ENCODE data around the gene RAP1GAP2.

RAP1GAP2 gene

GRCh38 chr17:3012926-3013581 is 216.8 kb downstream of the RAP1GAP2 start:
- Mint-ChIP-seq H3K9me3 (no peaks in the 10 kb centered on the region), H3K4me1 (no peaks in the 10 kb centered on the region), H3K27me3 (no peaks in the 10 kb centered on the region), H3K27ac (no peak overlapping the region), H3K4me3 (no peak overlapping the region), H3K36me3 (peaks cover 2% of the 10 kb centered on the region)
- CTCF ChIA-PET = interaction anchor here (0.7 to 2.4 kb wide), 9 partner anchors 9 to 227 kb away, joined by 3 to 27 read pairs (median 4); no protein-coding TSS in a partner anchor
- DNase-seq = peak; percentile 66

- H3K27ac Mint-ChIP-seq = no peak overlapping the region
- DNase-seq = no peak
- H3K4me3 Mint-ChIP-seq = no peak overlapping the region
- no peaks in the 10 kb centered on the region for H3K9me3 Mint-ChIP-seq
- peaks cover 10% of the 10 kb centered on the region for H3K36me3 Mint-ChIP-seq
- H3K4me1 Mint-ChIP-seq = no peaks in the 10 kb centered on the region
- CTCF ChIA-PET = interaction anchor here (0.8 kb wide), 1 partner anchor 229 kb away, joined by 3 read pairs; no protein-coding TSS in a partner anchor
- no peaks in the 10 kb centered on the region for H3K27me3 Mint-ChIP-seq
Measured at GRCh38 chr17:3015890-3016289, 219.7 kb downstream of the RAP1GAP2 start.

- DNase-seq = no peak
- H3K9me3 Mint-ChIP-seq = peaks cover 14% of the 10 kb centered on the region
- CTCF ChIA-PET = no interaction called here
- no peaks in the 10 kb centered on the region for H3K4me1 Mint-ChIP-seq
- no peaks in the 10 kb centered on the region for H3K27me3 Mint-ChIP-seq
- H3K36me3 Mint-ChIP-seq = peaks cover 30% of the 10 kb centered on the region
- no peak overlapping the region for H3K4me3 Mint-ChIP-seq
- no peak overlapping the region for H3K27ac Mint-ChIP-seq
Measured at GRCh38 chr17:3017936-3018335, 221.7 kb downstream of the RAP1GAP2 start.

GRCh38 chr17:3019761-3020160 is 223.5 kb downstream of the RAP1GAP2 start:
- H3K27me3 Mint-ChIP-seq = no peaks in the 10 kb centered on the region
- no peak overlapping the region for H3K4me3 Mint-ChIP-seq
- no peak overlapping the region for H3K27ac Mint-ChIP-seq
- no peak for DNase-seq
- CTCF ChIA-PET = no interaction called here
- H3K9me3 Mint-ChIP-seq = peaks cover 24% of the 10 kb centered on the region
- H3K4me1 Mint-ChIP-seq = no peaks in the 10 kb centered on the region
- H3K36me3 Mint-ChIP-seq = peaks cover 42% of the 10 kb centered on the region

- H3K9me3 Mint-ChIP-seq = peaks cover 24% of the 10 kb centered on the region
- H3K4me3 Mint-ChIP-seq = no peak overlapping the region
- DNase-seq = no peak
- no peaks in the 10 kb centered on the region for H3K4me1 Mint-ChIP-seq
- CTCF ChIA-PET = no interaction called here
- H3K27ac Mint-ChIP-seq = no peak overlapping the region
- H3K27me3 Mint-ChIP-seq = no peaks in the 10 kb centered on the region
- H3K36me3 Mint-ChIP-seq = peaks cover 42% of the 10 kb centered on the region
Measured at GRCh38 chr17:3020381-3020780, 224.1 kb downstream of the RAP1GAP2 start.

GRCh38 chr17:3022197-3022596 is 226.0 kb downstream of the RAP1GAP2 start:
- H3K4me1 Mint-ChIP-seq = no peaks in the 10 kb centered on the region
- CTCF ChIA-PET = no interaction called here
- H3K9me3 Mint-ChIP-seq = peaks cover 24% of the 10 kb centered on the region
- DNase-seq = no peak
- no peak overlapping the region for H3K4me3 Mint-ChIP-seq
- H3K27ac Mint-ChIP-seq = no peak overlapping the region
- peaks cover 42% of the 10 kb centered on the region for H3K36me3 Mint-ChIP-seq
- no peaks in the 10 kb centered on the region for H3K27me3 Mint-ChIP-seq

GRCh38 chr17:3024346-3024745 is 228.1 kb downstream of the RAP1GAP2 start:
- Mint-ChIP-seq H3K4me1 (no peaks in the 10 kb centered on the region), H3K27ac (no peak overlapping the region)

GRCh38 chr17:3025421-3026124 is 229.3 kb downstream of the RAP1GAP2 start:
- no peaks in the 10 kb centered on the region for H3K4me1 Mint-ChIP-seq
- DNase-seq = no peak
- CTCF ChIA-PET = no interaction called here
- no peaks in the 10 kb centered on the region for H3K27me3 Mint-ChIP-seq
- peaks cover 34% of the 10 kb centered on the region for H3K36me3 Mint-ChIP-seq
- H3K27ac Mint-ChIP-seq = no peak overlapping the region
- H3K4me3 Mint-ChIP-seq = no peak overlapping the region
- peaks cover 24% of the 10 kb centered on the region for H3K9me3 Mint-ChIP-seq

More at GRCh38 chr17:3024346-3024745, 228.1 kb downstream of the RAP1GAP2 start:
- H3K4me3 Mint-ChIP-seq = no peak overlapping the region
- DNase-seq = no peak
- H3K9me3 Mint-ChIP-seq = peaks cover 24% of the 10 kb centered on the region
- peaks cover 42% of the 10 kb centered on the region for H3K36me3 Mint-ChIP-seq
- H3K27me3 Mint-ChIP-seq = no peaks in the 10 kb centered on the region
- CTCF ChIA-PET = no interaction called here

- no peak for DNase-seq
- Mint-ChIP-seq H3K9me3 (peaks cover 24% of the 10 kb centered on the region), H3K27ac (no peak overlapping the region), H3K4me3 (no peak overlapping the region), H3K4me1 (no peaks in the 10 kb centered on the region), H3K36me3 (peaks cover 28% of the 10 kb centered on the region), H3K27me3 (no peaks in the 10 kb centered on the region)
- CTCF ChIA-PET = no interaction called here
Measured at GRCh38 chr17:3026125-3026855, 230.1 kb downstream of the RAP1GAP2 start.

GRCh38 chr17:3026856-3027751 is 230.9 kb downstream of the RAP1GAP2 start:
- CTCF ChIA-PET = no interaction called here
- DNase-seq = no peak
- Mint-ChIP-seq H3K27me3 (no peaks in the 10 kb centered on the region), H3K4me3 (no peak overlapping the region), H3K9me3 (peaks cover 19% of the 10 kb centered on the region), H3K27ac (no peak overlapping the region), H3K4me1 (no peaks in the 10 kb centered on the region), H3K36me3 (peaks cover 20% of the 10 kb centered on the region)

- CTCF ChIA-PET = no interaction called here
- Mint-ChIP-seq H3K4me1 (no peaks in the 10 kb centered on the region), H3K4me3 (no peak overlapping the region), H3K27ac (no peak overlapping the region), H3K9me3 (peaks cover 10% of the 10 kb centered on the region), H3K36me3 (peaks cover 11% of the 10 kb centered on the region), H3K27me3 (no peaks in the 10 kb centered on the region)
- DNase-seq = no peak
Measured at GRCh38 chr17:3027786-3028532, 231.7 kb downstream of the RAP1GAP2 start.

- H3K36me3 Mint-ChIP-seq = peaks cover 2% of the 10 kb centered on the region
Measured at GRCh38 chr17:3029213-3029913, 233.1 kb downstream of the RAP1GAP2 start.

GRCh38 chr17:3030096-3030495 is 233.9 kb downstream of the RAP1GAP2 start:
- Mint-ChIP-seq H3K27me3 (no peaks in the 10 kb centered on the region), H3K36me3 (no peaks in the 10 kb centered on the region), H3K4me1 (no peaks in the 10 kb centered on the region), H3K9me3 (no peaks in the 10 kb centered on the region), H3K27ac (no peak overlapping the region), H3K4me3 (no peak overlapping the region)
- CTCF ChIA-PET = interaction anchor here (1.2 kb wide), 1 partner anchor 17 kb away, joined by 3 read pairs; no protein-coding TSS in a partner anchor
- no peak for DNase-seq

More at GRCh38 chr17:3029213-3029913, 233.1 kb downstream of the RAP1GAP2 start:
- CTCF ChIA-PET = no interaction called here
- Mint-ChIP-seq H3K4me1 (no peaks in the 10 kb centered on the region), H3K27me3 (no peaks in the 10 kb centered on the region), H3K9me3 (no peaks in the 10 kb centered on the region), H3K27ac (no peak overlapping the region), H3K4me3 (no peak overlapping the region)
- no peak for DNase-seq

All from activated naive CD4-positive, alpha-beta T cell treated with anti-CD3 and anti-CD28 coated beads, Interleukin-2, amount 10 ng/mL, durations not matched to agents 7 days and 5 days (primary cell).